Vagina (tissue), 2 donors: ENCODE results near the gene MSI2. TPM values are rescaled to one million over a fixed set of nuclear protein-coding genes. Genes with fewer than 3 reads are reported as not detected.

Experiments used
- DNase-seq, 2 donors: peaks; one replicate each; pipeline ENCODE4 v3.0.0-alpha.2; 2017; ENCODE audit errors: extremely low spot score in 2 of 2
- H3K27ac ChIP-seq: fragments of 200-600 bp; sonication (generic); one replicate; pipeline ENCODE4 v1.5.1; 2019
- H3K27me3 ChIP-seq: fragments of 200-600 bp; sonication (generic); one replicate; pipeline ENCODE4 v1.5.1; 2019
- H3K36me3 ChIP-seq, 2 donors: fragments of 200-600 bp; sonication (generic); one replicate each; pipeline ENCODE4 v1.5.1; 2017 to 2019
- H3K4me1 ChIP-seq: fragments of 200-600 bp; sonication (generic); one replicate; pipeline ENCODE4 v1.5.1; 2019
- H3K4me3 ChIP-seq, 2 donors: fragments of 200-600 bp; sonication (generic); 1 replicate in 1 of 2; 2 replicates in 1 of 2; pipeline ENCODE4 v1.5.1; 2016 to 2019
- H3K9me3 ChIP-seq: fragments of 200-600 bp; sonication (generic); one replicate; pipeline ENCODE4 v1.5.1; 2019
- POLR2A ChIP-seq, 2 donors: fragments of 450-650 bp; IDR thresholded peaks; one replicate each; pipeline ENCODE4 v1.6.1; 2017; ENCODE audit warnings: antibody characterized with exemption in 2 of 2, mild to moderate bottlenecking in 2 of 2, moderate library complexity in 2 of 2
- POLR2AphosphoS5 ChIP-seq, 2 donors: sonication (generic); formaldehyde crosslinking; IDR thresholded peaks; one replicate each; pipeline ENCODE4 v1.9.0; 2017; ENCODE audit warnings: antibody characterized with exemption in 2 of 2, mild to moderate bottlenecking in 2 of 2, low read depth in 1 of 2; ENCODE audit not compliant: insufficient read depth in 1 of 2
- intact Hi-C: fragments of 100-400 bp; cut with DNase I; formaldehyde crosslinking; loops from one replicate; pipeline ENCODE4 v1.15.1; 2023
- total RNA-seq: library from RNA; depleted of rRNA; stranded (reverse); fragments of >200 nt; gene quantifications from one replicate; pipeline ENCODE4 v1.2.3, GENCODE V29; 2016
- TF ChIP-seq, protein P1 (sequence below), 3 experiments: fragments of 450-650 bp in 2 of 3; fragments of 200-600 bp in 1 of 3; sonication (generic) in 1 of 3; IDR thresholded peaks; one replicate each; pipeline ENCODE4 v1.5.1; 2017 to 2019; ENCODE audit warnings: antibody characterized with exemption in 3 of 3, mild to moderate bottlenecking in 2 of 3, moderate library complexity in 2 of 3

MSI2 gene
- total RNA-seq, 1 donor from 2014 or later = 27.3 TPM

DNA sequence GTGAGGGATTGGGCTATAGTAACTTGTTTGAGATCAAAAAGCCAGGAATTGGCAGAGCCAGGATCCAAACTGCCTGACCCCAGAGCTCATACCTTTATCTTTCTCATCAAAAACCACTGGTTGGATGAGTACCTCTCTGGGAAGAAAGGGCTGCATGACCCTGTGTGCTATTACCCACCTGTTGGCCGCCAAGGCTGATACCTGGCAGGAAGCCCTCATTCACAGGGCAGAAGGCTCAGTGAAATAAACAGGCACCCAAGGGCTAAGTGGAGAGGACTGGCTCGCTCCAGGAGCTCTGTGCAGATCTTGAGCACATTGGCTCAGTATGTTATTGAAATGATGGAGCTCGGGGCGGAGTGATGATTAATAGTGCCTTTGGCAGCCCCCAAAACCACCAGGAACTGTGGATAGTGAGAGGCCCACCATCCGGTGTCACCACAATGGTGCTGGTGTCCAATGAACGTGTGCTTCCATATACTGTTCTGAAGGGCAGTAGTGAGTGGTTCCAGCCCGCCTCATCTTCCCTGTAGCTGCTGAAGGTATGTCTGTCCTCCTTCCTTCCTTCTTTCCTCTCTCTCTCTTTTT lies 197.6 kb downstream of the MSI2 start:
- H3K27me3 ChIP-seq = no peaks in the 10 kb centered on the region
- TF ChIP-seq, protein P1, sequence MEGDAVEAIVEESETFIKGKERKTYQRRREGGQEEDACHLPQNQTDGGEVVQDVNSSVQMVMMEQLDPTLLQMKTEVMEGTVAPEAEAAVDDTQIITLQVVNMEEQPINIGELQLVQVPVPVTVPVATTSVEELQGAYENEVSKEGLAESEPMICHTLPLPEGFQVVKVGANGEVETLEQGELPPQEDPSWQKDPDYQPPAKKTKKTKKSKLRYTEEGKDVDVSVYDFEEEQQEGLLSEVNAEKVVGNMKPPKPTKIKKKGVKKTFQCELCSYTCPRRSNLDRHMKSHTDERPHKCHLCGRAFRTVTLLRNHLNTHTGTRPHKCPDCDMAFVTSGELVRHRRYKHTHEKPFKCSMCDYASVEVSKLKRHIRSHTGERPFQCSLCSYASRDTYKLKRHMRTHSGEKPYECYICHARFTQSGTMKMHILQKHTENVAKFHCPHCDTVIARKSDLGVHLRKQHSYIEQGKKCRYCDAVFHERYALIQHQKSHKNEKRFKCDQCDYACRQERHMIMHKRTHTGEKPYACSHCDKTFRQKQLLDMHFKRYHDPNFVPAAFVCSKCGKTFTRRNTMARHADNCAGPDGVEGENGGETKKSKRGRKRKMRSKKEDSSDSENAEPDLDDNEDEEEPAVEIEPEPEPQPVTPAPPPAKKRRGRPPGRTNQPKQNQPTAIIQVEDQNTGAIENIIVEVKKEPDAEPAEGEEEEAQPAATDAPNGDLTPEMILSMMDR (IDR thresholded peaks at IDR 0.05) = no peak
- TF ChIP-seq POLR2A (IDR thresholded peaks at IDR 0.05) (no peak), POLR2AphosphoS5 (IDR thresholded peaks at IDR 0.05; ENCODE audit: insufficient read depth in 1 of 2, low read depth in 1 of 2) (no peak)
- DNase-seq = no peak
- H3K9me3 ChIP-seq = no peaks in the 10 kb centered on the region
- no peak overlapping the region for H3K4me3 ChIP-seq
- no peaks in the 10 kb centered on the region for H3K4me1 ChIP-seq
- H3K36me3 ChIP-seq = no peaks in the 10 kb centered on the region
- intact Hi-C loops = no loop called here
- no peak overlapping the region for H3K27ac ChIP-seq

DNA sequence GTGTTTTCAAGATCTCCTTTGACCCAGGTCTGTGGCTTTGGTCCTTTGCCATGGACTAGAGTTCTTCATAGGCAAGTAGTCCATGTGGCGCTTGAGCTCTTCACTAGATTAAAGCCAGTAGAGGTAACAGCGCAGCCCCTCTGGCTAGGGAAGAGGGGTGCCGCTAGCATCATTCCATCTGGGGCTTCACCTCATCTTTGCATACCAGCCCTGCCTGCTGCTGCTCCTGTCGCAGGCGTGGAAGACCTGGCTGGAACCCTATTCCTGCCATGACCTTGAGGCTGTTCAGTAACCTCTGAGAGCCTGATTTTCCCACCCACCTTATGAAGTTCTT lies 198.4 kb downstream of the MSI2 start:
- Histone ChIP-seq H3K4me3 (no peak overlapping the region), H3K27ac (no peak overlapping the region), H3K27me3 (no peaks in the 10 kb centered on the region), H3K4me1 (no peaks in the 10 kb centered on the region), H3K36me3 (no peaks in the 10 kb centered on the region), H3K9me3 (no peaks in the 10 kb centered on the region)
- TF ChIP-seq POLR2A (IDR thresholded peaks at IDR 0.05) = no peak
- TF ChIP-seq, protein P1 (IDR thresholded peaks at IDR 0.05) = no peak
- TF ChIP-seq POLR2AphosphoS5 (IDR thresholded peaks at IDR 0.05; ENCODE audit: insufficient read depth in 1 of 2, low read depth in 1 of 2) = no peak
- intact Hi-C loops = no loop called here
- DNase-seq = no peak

GRCh38 chr17:57455063-57455914 lies 199.0 kb downstream of the MSI2 start:
- TF ChIP-seq POLR2A (IDR thresholded peaks at IDR 0.05) (no peak), POLR2AphosphoS5 (IDR thresholded peaks at IDR 0.05; ENCODE audit: insufficient read depth in 1 of 2, low read depth in 1 of 2) (no peak)
- TF ChIP-seq, protein P1 (IDR thresholded peaks at IDR 0.05) = no peak
- Histone ChIP-seq H3K9me3 (no peaks in the 10 kb centered on the region), H3K36me3 (no peaks in the 10 kb centered on the region), H3K27me3 (no peaks in the 10 kb centered on the region), H3K4me3 (no peak overlapping the region), H3K4me1 (no peaks in the 10 kb centered on the region), H3K27ac (no peak overlapping the region)
- intact Hi-C loops = no loop called here
- no peak for DNase-seq

GRCh38 chr17:57456622-57457021 lies 200.3 kb downstream of the MSI2 start:
- intact Hi-C loops = no loop called here
- no peaks in the 10 kb centered on the region for H3K27me3 ChIP-seq
- H3K4me1 ChIP-seq = peaks cover 4% of the 10 kb centered on the region
- no peak overlapping the region for H3K27ac ChIP-seq
- no peak for DNase-seq
- no peaks in the 10 kb centered on the region for H3K9me3 ChIP-seq
- TF ChIP-seq POLR2A (IDR thresholded peaks at IDR 0.05) (no peak), POLR2AphosphoS5 (IDR thresholded peaks at IDR 0.05; ENCODE audit: insufficient read depth in 1 of 2, low read depth in 1 of 2) (no peak)
- TF ChIP-seq, protein P1 (IDR thresholded peaks at IDR 0.05) = no peak
- no peaks in the 10 kb centered on the region for H3K36me3 ChIP-seq
- H3K4me3 ChIP-seq = no peak overlapping the region

- Histone ChIP-seq H3K36me3 (no peaks in the 10 kb centered on the region), H3K27me3 (no peaks in the 10 kb centered on the region), H3K4me1 (peaks cover 4% of the 10 kb centered on the region), H3K4me3 (no peak overlapping the region), H3K9me3 (no peaks in the 10 kb centered on the region), H3K27ac (no peak overlapping the region)
- DNase-seq = no peak
- intact Hi-C loops = no loop called here
- TF ChIP-seq, protein P1 (IDR thresholded peaks at IDR 0.05) = no peak
- TF ChIP-seq POLR2A (IDR thresholded peaks at IDR 0.05) = no peak
- TF ChIP-seq POLR2AphosphoS5 (IDR thresholded peaks at IDR 0.05; ENCODE audit: insufficient read depth in 1 of 2, low read depth in 1 of 2) = no peak
Measured at GRCh38 chr17:57457188-57457587, 200.9 kb downstream of the MSI2 start.
